H9 (cell line): ENCODE measurements around the gene DCTN2. TPM values are rescaled to one million over a fixed set of nuclear protein-coding genes. Genes with fewer than 3 reads are reported as not detected.
"Not testable (repeated sequence)": the region's sequence is repeated elsewhere in the genome, so short reads cannot be mapped to it uniquely, and the experiment has no call there.

Experiments used
- DNase-seq: peaks from one replicate; pipeline ENCODE4 v3.0.0-alpha.2; 2017
- H2AFZ ChIP-seq: one replicate; pipeline ENCODE4 v1.6.1; 2013; ENCODE audit warnings: mild to moderate bottlenecking, low read length, control low read depth, moderate library complexity
- H2AK5ac ChIP-seq: 2 replicates; pipeline ENCODE4 v1.6.1; 2013; ENCODE audit warnings: low read length, control low read depth, mixed read lengths; ENCODE audit not compliant: insufficient read length
- H2BK120ac ChIP-seq: one replicate; pipeline ENCODE4 v1.6.1; 2013; ENCODE audit warnings: low read depth, mild to moderate bottlenecking, low read length, control low read depth, inconsistent platforms; ENCODE audit not compliant: poor library complexity, severe bottlenecking
- H2BK12ac ChIP-seq: 2 replicates; pipeline ENCODE4 v1.6.1; 2013; ENCODE audit warnings: low read length, control low read depth, mixed read lengths, low read depth; ENCODE audit not compliant: insufficient read length
- H2BK15ac ChIP-seq: 2 replicates; pipeline ENCODE4 v1.6.1; 2013; ENCODE audit warnings: low read depth, low read length, control low read depth
- H2BK20ac ChIP-seq: one replicate; pipeline ENCODE4 v1.6.1; 2013; ENCODE audit warnings: low read depth, mild to moderate bottlenecking, low read length, control low read depth, inconsistent platforms; ENCODE audit not compliant: poor library complexity, severe bottlenecking
- H2BK5ac ChIP-seq: 2 replicates; pipeline ENCODE4 v1.6.1; 2013; ENCODE audit warnings: low read length, control low read depth, mixed read lengths; ENCODE audit not compliant: insufficient read length
- H3K14ac ChIP-seq: 2 replicates; pipeline ENCODE4 v1.6.1; 2013; ENCODE audit warnings: low read length, control low read depth; ENCODE audit not compliant: insufficient read depth
- H3K18ac ChIP-seq: 2 replicates; pipeline ENCODE4 v1.6.1; 2013; ENCODE audit warnings: low read depth, mild to moderate bottlenecking, mixed read lengths, low read length, control low read depth; ENCODE audit not compliant: insufficient read length
- H3K23ac ChIP-seq: 2 replicates; pipeline ENCODE4 v1.6.1; 2013; ENCODE audit warnings: low read length, control low read depth, mixed read lengths, low read depth; ENCODE audit not compliant: insufficient read length
- H3K23me2 ChIP-seq: 2 replicates; pipeline ENCODE4 v1.6.1; 2013; ENCODE audit warnings: low read depth, mild to moderate bottlenecking, mixed read lengths, low read length, control low read depth; ENCODE audit not compliant: insufficient read length, poor library complexity, severe bottlenecking
- H3K27ac ChIP-seq: 2 replicates; pipeline ENCODE4 v1.5.1; 2013; ENCODE audit warnings: low read length, control low read depth, mixed read lengths, low read depth; ENCODE audit not compliant: insufficient read length
- H3K27me3 ChIP-seq: 2 replicates; pipeline ENCODE4 v1.6.1; 2013; ENCODE audit warnings: low read length, control low read depth, inconsistent platforms; ENCODE audit not compliant: insufficient read depth
- H3K4ac ChIP-seq: 2 replicates; pipeline ENCODE4 v1.6.1; 2013; ENCODE audit warnings: low read depth, mild to moderate bottlenecking, control low read depth, inconsistent platforms, low read length, moderate library complexity
- H3K4me1 ChIP-seq: 2 replicates; pipeline ENCODE4 v1.6.1; 2013; ENCODE audit warnings: low read length, control low read depth, inconsistent platforms; ENCODE audit not compliant: insufficient read depth
- H3K4me2 ChIP-seq: 2 replicates; pipeline ENCODE4 v1.6.1; 2013; ENCODE audit warnings: low read length, control low read depth, mixed read lengths; ENCODE audit not compliant: insufficient read length, insufficient read depth
- H3K56ac ChIP-seq: 2 replicates; pipeline ENCODE4 v1.6.1; 2013; ENCODE audit warnings: low read depth, mild to moderate bottlenecking, mixed read lengths, low read length, control low read depth; ENCODE audit not compliant: insufficient read length
- H3K79me1 ChIP-seq: 2 replicates; pipeline ENCODE4 v1.6.1; 2013; ENCODE audit warnings: low read depth, mild to moderate bottlenecking, moderate library complexity, low read length, control low read depth, inconsistent platforms; ENCODE audit not compliant: insufficient read depth, poor library complexity, severe bottlenecking
- H3K79me2 ChIP-seq: 2 replicates; pipeline ENCODE4 v1.6.1; 2013; ENCODE audit warnings: low read length, control low read depth, inconsistent platforms; ENCODE audit not compliant: insufficient read depth
- H3K9ac ChIP-seq: 2 replicates; pipeline ENCODE4 v1.6.1; 2013; ENCODE audit warnings: low read length, control low read depth, mixed read lengths; ENCODE audit not compliant: insufficient read length; ENCODE audit errors: extremely low read depth
- H3K9me3 ChIP-seq: one replicate; pipeline ENCODE4 v1.6.1; 2013; ENCODE audit warnings: low read depth, low read length, inconsistent platforms; ENCODE audit not compliant: control insufficient read depth
- H3T11ph ChIP-seq: one replicate; pipeline ENCODE4 v1.6.1; 2013; ENCODE audit warnings: mild to moderate bottlenecking, low read length, control low read depth, inconsistent platforms
- H4K20me1 ChIP-seq: one replicate; pipeline ENCODE4 v1.6.1; 2013; ENCODE audit not compliant: control insufficient read depth, insufficient read length, insufficient read depth
- H4K5ac ChIP-seq: 2 replicates; pipeline ENCODE4 v1.6.1; 2013; ENCODE audit warnings: low read depth, mild to moderate bottlenecking, mixed read lengths, low read length, control low read depth; ENCODE audit not compliant: insufficient read length
- H4K8ac ChIP-seq: replicated peaks from 2 replicates; pipeline ENCODE4 v1.6.1; 2013; ENCODE audit warnings: low read length, control low read depth, mixed read lengths, low read depth; ENCODE audit not compliant: insufficient read length
- H4K91ac ChIP-seq: 2 replicates; pipeline ENCODE4 v1.6.1; 2013; ENCODE audit warnings: low read depth, mild to moderate bottlenecking, moderate library complexity, mixed read lengths, low read length, control low read depth; ENCODE audit not compliant: insufficient read length
- H3K27ac Mint-ChIP-seq, 3 experiments: 2 replicates in 2 of 3; 3 replicates in 1 of 3; pipeline ENCODE4 v1.8.0; 2020 to 2021; ENCODE audit warnings: mixed read lengths in 3 of 3, mild to moderate bottlenecking in 1 of 3, moderate library complexity in 1 of 3
- H3K27me3 Mint-ChIP-seq: 2 replicates; pipeline ENCODE4 v1.8.0; 2021; ENCODE audit warnings: low read depth, mild to moderate bottlenecking, moderate library complexity, mixed read lengths
- H3K36me3 Mint-ChIP-seq, 3 experiments: 2 replicates in 2 of 3; 3 replicates in 1 of 3; pipeline ENCODE4 v1.8.0; 2020 to 2021; ENCODE audit warnings: low read depth in 3 of 3, mixed read lengths in 3 of 3; ENCODE audit not compliant: insufficient read depth in 1 of 3
- H3K4me1 Mint-ChIP-seq, 2 experiments: 2 replicates each; pipeline ENCODE4 v1.8.0; 2020; ENCODE audit warnings: mixed read lengths in 2 of 2
- H3K4me3 Mint-ChIP-seq, 2 experiments: 2 replicates in 1 of 2; 3 replicates in 1 of 2; pipeline ENCODE4 v1.8.0; 2020 to 2021; ENCODE audit warnings: mild to moderate bottlenecking in 2 of 2, mixed read lengths in 2 of 2, moderate library complexity in 1 of 2
- H3K9me3 Mint-ChIP-seq, 2 experiments: 2 replicates in 1 of 2; 3 replicates in 1 of 2; pipeline ENCODE4 v1.8.0; 2020; ENCODE audit warnings: mild to moderate bottlenecking in 2 of 2, mixed read lengths in 2 of 2, moderate library complexity in 1 of 2
- WGBS: extraction: QIAGEN DNeasy Blood & Tissue Kit; methylation state at CpG from one replicate; pipeline ENCODE4 v1.1.7; 2013; ENCODE audit warnings: missing lambda C conversion rate, low lambda C conversion rate, mixed read lengths; ENCODE audit not compliant: insufficient read length; ENCODE audit errors: extremely low coverage; 5-methylcytosine and 5-hydroxymethylcytosine counted together
- total RNA-seq: library from RNA; stranded (reverse); gene quantifications from 2 replicates; pipeline ENCODE4 v1.2.1, GENCODE V29; 2021

The DCTN2 gene
- total RNA-seq, 1 experiment from 2014 or later = 97.7 TPM

- not testable (repeated sequence) for H3K27me3 Mint-ChIP-seq, H2BK12ac ChIP-seq, H3K4me1 ChIP-seq, H3K27ac ChIP-seq, H3K79me1 ChIP-seq, H3K4me2 ChIP-seq, H2BK15ac ChIP-seq, H3K4ac ChIP-seq, H4K8ac ChIP-seq, H3K9ac ChIP-seq, H3K23ac ChIP-seq, H3T11ph ChIP-seq, H3K23me2 ChIP-seq, H3K9me3 ChIP-seq, H3K18ac ChIP-seq, DNase-seq, H2AK5ac ChIP-seq, H3K4me1 Mint-ChIP-seq, H4K91ac ChIP-seq, H3K27ac Mint-ChIP-seq, H4K5ac ChIP-seq, H2BK5ac ChIP-seq, H2AFZ ChIP-seq, H3K79me2 ChIP-seq, H2BK20ac ChIP-seq, H3K14ac ChIP-seq, H3K56ac ChIP-seq, H3K27me3 ChIP-seq, H3K4me3 Mint-ChIP-seq, H3K9me3 Mint-ChIP-seq, H2BK120ac ChIP-seq, H4K20me1 ChIP-seq
- H3K36me3 Mint-ChIP-seq = peaks cover 67 to 85% (median 73%) of the 10 kb centered on the region in 3 experiments
- WGBS = no CpG with 5 or more reads among the region's 4 CpGs
These were observed 40.5 kb downstream of the DCTN2 start for GRCh38 chr12:57506541-57506940.

- not testable (repeated sequence) for H3K27ac Mint-ChIP-seq
These were observed 44.6 kb downstream of the DCTN2 start for GRCh38 chr12:57502311-57502969.

More at GRCh38 chr12:57502311-57502969, 44.6 kb downstream of the DCTN2 start:
- not testable (repeated sequence) for DNase-seq, H3K4ac ChIP-seq, H3K9me3 Mint-ChIP-seq, H3K18ac ChIP-seq, H2BK20ac ChIP-seq, H4K8ac ChIP-seq, H3K9ac ChIP-seq, H3K27me3 ChIP-seq, H2BK120ac ChIP-seq, H3K79me2 ChIP-seq, H3K4me1 ChIP-seq, H4K91ac ChIP-seq, H4K5ac ChIP-seq, H2BK12ac ChIP-seq, H3K4me3 Mint-ChIP-seq, H3K56ac ChIP-seq, H3K4me1 Mint-ChIP-seq, H3K23ac ChIP-seq, H2AFZ ChIP-seq, H2BK15ac ChIP-seq, H3K79me1 ChIP-seq, H2AK5ac ChIP-seq, H3K4me2 ChIP-seq, H3T11ph ChIP-seq, H3K27ac ChIP-seq, H3K9me3 ChIP-seq, H3K14ac ChIP-seq, H2BK5ac ChIP-seq, H3K27me3 Mint-ChIP-seq, H4K20me1 ChIP-seq, H3K23me2 ChIP-seq
- WGBS = no CpG with 5 or more reads among the region's 22 CpGs
- H3K36me3 Mint-ChIP-seq = peaks cover 78 to 90% (median 85%) of the 10 kb centered on the region in 3 experiments
